Body of pancreas (tissue), 4 donors: ENCODE results near the gene CDKAL1.

Experiments
- CTCF ChIP-seq, 7 experiments: fragments of 450-650 bp in 4 of 7; fragments of 200-600 bp in 3 of 7; sonication (generic) in 3 of 7; IDR thresholded peaks; one replicate each; pipeline ENCODE4 v1.5.1; 2016 to 2019; ENCODE audit warnings: antibody characterized with exemption in 7 of 7
- POLR2A ChIP-seq, 3 donors: fragments of 450-650 bp; IDR thresholded peaks; one replicate each; pipeline ENCODE4 v1.6.1; 2016; ENCODE audit warnings: antibody characterized with exemption in 3 of 3, mild to moderate bottlenecking in 2 of 3

- TF ChIP-seq CTCF (IDR thresholded peaks at IDR 0.05) (no peak), POLR2A (IDR thresholded peaks at IDR 0.05) (no peak)
Measured at GRCh38 chr6:21214738-21215448, 680.6 kb downstream of the CDKAL1 start.
